NCI-H69 (cell line): ENCODE measurements around the gene SPOCK3.
A peak's percentile ranks its signal among the peaks of the same experiment; 100 is the strongest.

Experiments
- DNase-seq: peaks from one replicate; lab custom pipeline; 2025; lab: John Stamatoyannopoulos, UW

SPOCK3 gene

GRCh38 chr4:167176723-167177367 is 57.4 kb downstream of the SPOCK3 start:
- peak; percentile 97 for DNase-seq

- DNase-seq, result no peak
These were observed 62.4 kb downstream of the SPOCK3 start for GRCh38 chr4:167171928-167172327.

GRCh38 chr4:167168611-167169010 is 65.7 kb downstream of the SPOCK3 start:
- no peak for DNase-seq

GRCh38 chr4:167150587-167150986 is 83.7 kb downstream of the SPOCK3 start:
- DNase-seq, result no peak

GRCh38 chr4:167144605-167145004 is 89.7 kb downstream of the SPOCK3 start:
- no peak for DNase-seq

- no peak for DNase-seq
These were observed 91.3 kb downstream of the SPOCK3 start for GRCh38 chr4:167143018-167143417.

GRCh38 chr4:167136270-167136669 is 98.0 kb downstream of the SPOCK3 start:
- no peak for DNase-seq

- DNase-seq, result no peak
These were observed 105.1 kb downstream of the SPOCK3 start for GRCh38 chr4:167129146-167129545.

- no peak for DNase-seq
These were observed 114.9 kb downstream of the SPOCK3 start for GRCh38 chr4:167119392-167119791.

GRCh38 chr4:167117273-167117672 is 117.0 kb downstream of the SPOCK3 start:
- no peak for DNase-seq

GRCh38 chr4:167114416-167114971 is 119.8 kb downstream of the SPOCK3 start:
- no peak for DNase-seq

- DNase-seq, result no peak
These were observed 122.7 kb downstream of the SPOCK3 start for GRCh38 chr4:167111622-167112021.

- no peak for DNase-seq
These were observed 123.2 kb downstream of the SPOCK3 start for GRCh38 chr4:167111092-167111491.

- DNase-seq, result no peak
These were observed 124.4 kb downstream of the SPOCK3 start for GRCh38 chr4:167109859-167110258.

GRCh38 chr4:167105857-167106256 is 128.4 kb downstream of the SPOCK3 start:
- no peak for DNase-seq

GRCh38 chr4:167102475-167102874 is 131.8 kb downstream of the SPOCK3 start:
- peak; percentile 32 for DNase-seq

GRCh38 chr4:167101035-167101434 is 133.3 kb downstream of the SPOCK3 start:
- DNase-seq, result peak; percentile 14

GRCh38 chr4:167100120-167100519 is 134.2 kb downstream of the SPOCK3 start:
- DNase-seq, result peak; percentile 85

- DNase-seq, result no peak
These were observed 146.2 kb downstream of the SPOCK3 start for GRCh38 chr4:167088115-167088514.

- no peak for DNase-seq
These were observed 150.0 kb downstream of the SPOCK3 start for GRCh38 chr4:167084321-167084720.

- peak; percentile 5 for DNase-seq
These were observed 154.5 kb downstream of the SPOCK3 start for GRCh38 chr4:167079762-167080161.

GRCh38 chr4:167052631-167053091 is 181.6 kb downstream of the SPOCK3 start:
- peak; percentile 24 for DNase-seq

GRCh38 chr4:167049257-167049656 is 185.0 kb downstream of the SPOCK3 start:
- no peak for DNase-seq

GRCh38 chr4:167041524-167041923 is 192.8 kb downstream of the SPOCK3 start:
- DNase-seq, result no peak
